Caco-2 (cell line): Measurements from ENCODE around the gene GPT2. TPM values are rescaled to one million over a fixed set of nuclear protein-coding genes. Genes with fewer than 3 reads are reported as not detected.

Experiments
- BruUV-seq: library from RNA; stranded (reverse); fragments of 400-500 nt; replicated peaks from 2 replicates; lab custom pipeline; 2021; lab: Mats Ljungman, UMichigan
- CTCF ChIA-PET: fragments of 300-600 bp; sonication (Branson Sonifier 250); formaldehyde crosslinking; loops from one replicate; lab custom pipeline; 2022; ENCODE audit warnings: antibody characterized with exemption; lab: Charles Lee
- POLR2A ChIA-PET: fragments of 300-600 bp; sonication (Branson Sonifier 250); formaldehyde crosslinking; loops from one replicate; lab custom pipeline; 2022; ENCODE audit warnings: antibody characterized with exemption; lab: Charles Lee
- DNase-seq, 2 experiments: peaks; one replicate each; pipeline versions ENCODE4 v3.0.0 to v3.0.0-alpha.2; 2020 to 2022
- H3K27me3 ChIP-seq: replicated peaks from 2 replicates; pipeline ENCODE4 v1.6.0; 2011; ENCODE audit warnings: low read length; ENCODE audit not compliant: control insufficient read depth, insufficient read depth
- H3K36me3 ChIP-seq: 2 replicates; pipeline ENCODE4 v1.5.1; 2011; ENCODE audit warnings: low read length; ENCODE audit not compliant: control insufficient read depth, insufficient read depth
- H3K4me1 ChIP-seq: fragments of 250-450 bp; sonication (Bioruptor Pico); 2 replicates; pipeline ENCODE4 v1.5.1; 2020; ENCODE audit warnings: mild to moderate bottlenecking
- H3K4me3 ChIP-seq: 2 replicates; pipeline ENCODE4 v1.5.1; 2011; ENCODE audit warnings: low read depth, mild to moderate bottlenecking, control low read depth, low read length
- H3K9me3 ChIP-seq: fragments of 250-450 bp; sonication (Bioruptor Pico); 2 replicates; pipeline ENCODE4 v1.5.1; 2020; ENCODE audit warnings: mild to moderate bottlenecking, moderate library complexity
- H3K27ac Mint-ChIP-seq: one replicate; pipeline ENCODE4 v1.8.0; 2022; ENCODE audit warnings: mixed read lengths; ENCODE audit not compliant: unreplicated experiment
- H3K27me3 Mint-ChIP-seq: one replicate; pipeline ENCODE4 v1.8.0; 2022; ENCODE audit warnings: mixed read lengths; ENCODE audit not compliant: insufficient read depth, unreplicated experiment
- H3K36me3 Mint-ChIP-seq: one replicate; pipeline ENCODE4 v1.8.0; 2022; ENCODE audit warnings: mild to moderate bottlenecking, mixed read lengths; ENCODE audit not compliant: insufficient read depth, unreplicated experiment
- H3K4me1 Mint-ChIP-seq: one replicate; pipeline ENCODE4 v1.8.0; 2022; ENCODE audit warnings: low read depth, mixed read lengths; ENCODE audit not compliant: unreplicated experiment
- H3K4me3 Mint-ChIP-seq: one replicate; pipeline ENCODE4 v1.8.0; 2022; ENCODE audit warnings: mild to moderate bottlenecking, moderate library complexity, mixed read lengths; ENCODE audit not compliant: unreplicated experiment
- H3K9me3 Mint-ChIP-seq: one replicate; pipeline ENCODE4 v1.8.0; 2022; ENCODE audit warnings: mixed read lengths; ENCODE audit not compliant: unreplicated experiment
- CTCF ChIP-seq, 2 experiments: fragments of 200-600 bp in 1 of 2; IDR thresholded peaks; 1 replicate in 1 of 2; 2 replicates in 1 of 2; pipeline versions ENCODE4 v1.5.1 to v1.8.0; 2011 to 2022; ENCODE audit warnings: antibody characterized with exemption in 1 of 2, control low read depth in 1 of 2, inconsistent platforms in 1 of 2, low read depth in 1 of 2, low read length in 1 of 2, mild to moderate bottlenecking in 1 of 2, moderate library complexity in 1 of 2; ENCODE audit not compliant: insufficient read depth in 1 of 2, severe bottlenecking in 1 of 2, unreplicated experiment in 1 of 2
- intact Hi-C: fragments of 100-400 bp; cut with micrococcal nuclease; formaldehyde crosslinking; loops from one replicate; pipeline ENCODE4 v1.10.0; 2022; ENCODE audit not compliant: unreplicated experiment
- total RNA-seq: library from RNA; stranded (reverse); gene quantifications from 2 replicates; pipeline ENCODE4 v1.2.3, GENCODE V29; 2022

The GPT2 gene
- total RNA-seq, 1 experiment from 2014 or later = 128 TPM

- H3K9me3 Mint-ChIP-seq = no peaks in the 10 kb centered on the region
- TF ChIP-seq CTCF (IDR thresholded peaks at IDR 0.05; ENCODE audit: insufficient read depth in 1 of 2, low read depth in 1 of 2, low read length in 1 of 2, severe bottlenecking in 1 of 2, unreplicated experiment in 1 of 2) = no peak
- DNase-seq = no peak
- ChIA-PET POLR2A (no interaction called here), CTCF (interaction anchor here (0.6 to 0.7 kb wide), 2 partner anchors 54 to 129 kb away, joined by 4 to 8 read pairs; no protein-coding TSS in a partner anchor)
- no peak overlapping the region for H3K4me3 ChIP-seq
- no peak overlapping the region for H3K4me3 Mint-ChIP-seq
- H3K9me3 ChIP-seq = no peaks in the 10 kb centered on the region
- H3K27ac Mint-ChIP-seq = no peak overlapping the region
- H3K4me1 ChIP-seq = peaks cover 28% of the 10 kb centered on the region
- peaks cover 18% of the 10 kb centered on the region for H3K4me1 Mint-ChIP-seq
- peaks cover 65% of the 10 kb centered on the region for H3K36me3 Mint-ChIP-seq
- peaks cover 3% of the 10 kb centered on the region; the same call in 1 of the 2 replicates for H3K36me3 ChIP-seq
- BruUV-seq = no TSS peak
- no peaks in the 10 kb centered on the region for H3K27me3 ChIP-seq
- intact Hi-C loops = loop anchor here (10.0 kb wide), 1 partner anchor 1495 kb away; the partner anchor contains the start of gene SIAH1
- H3K27me3 Mint-ChIP-seq = no peaks in the 10 kb centered on the region
Measured at GRCh38 chr16:46889245-46889941, 5.2 kb downstream of the GPT2 start.

- TF ChIP-seq CTCF (IDR thresholded peaks at IDR 0.05; ENCODE audit: insufficient read depth in 1 of 2, low read depth in 1 of 2, low read length in 1 of 2, severe bottlenecking in 1 of 2, unreplicated experiment in 1 of 2) = no peak
- no peak for DNase-seq
- H3K36me3 Mint-ChIP-seq = peaks cover 68% of the 10 kb centered on the region
- H3K27ac Mint-ChIP-seq = no peak overlapping the region
- H3K27me3 Mint-ChIP-seq = no peaks in the 10 kb centered on the region
- intact Hi-C loops = loop anchor here (10.0 kb wide), 1 partner anchor 1495 kb away; the partner anchor contains the start of gene SIAH1
- H3K9me3 Mint-ChIP-seq = no peaks in the 10 kb centered on the region
- ChIA-PET POLR2A (no interaction called here), CTCF (no interaction called here)
- H3K4me3 Mint-ChIP-seq = no peak overlapping the region
- peaks cover 29% of the 10 kb centered on the region for H3K4me1 ChIP-seq
- no peaks in the 10 kb centered on the region for H3K9me3 ChIP-seq
- no peaks in the 10 kb centered on the region for H3K27me3 ChIP-seq
- H3K36me3 ChIP-seq = peaks cover 3% of the 10 kb centered on the region; the same call in 1 of the 2 replicates
- no peak overlapping the region for H3K4me3 ChIP-seq
- peaks cover 18% of the 10 kb centered on the region for H3K4me1 Mint-ChIP-seq
- no TSS peak for BruUV-seq
Measured at GRCh38 chr16:46889942-46890300, 5.8 kb downstream of the GPT2 start.

- no peak overlapping the region for H3K4me3 Mint-ChIP-seq
- no peaks in the 10 kb centered on the region for H3K27me3 ChIP-seq
- H3K27me3 Mint-ChIP-seq = no peaks in the 10 kb centered on the region
- peaks cover 31% of the 10 kb centered on the region for H3K4me1 ChIP-seq
- H3K4me1 Mint-ChIP-seq = peaks cover 17% of the 10 kb centered on the region
- peaks cover 69% of the 10 kb centered on the region for H3K36me3 Mint-ChIP-seq
- intact Hi-C loops = no loop called here
- ChIA-PET POLR2A (no interaction called here), CTCF (interaction anchor here (0.9 kb wide), 1 partner anchor 38 kb away, joined by 3 read pairs; no protein-coding TSS in a partner anchor)
- H3K9me3 ChIP-seq = no peaks in the 10 kb centered on the region
- BruUV-seq = no TSS peak
- H3K9me3 Mint-ChIP-seq = no peaks in the 10 kb centered on the region
- peaks cover 3% of the 10 kb centered on the region; the same call in 1 of the 2 replicates for H3K36me3 ChIP-seq
- H3K27ac Mint-ChIP-seq = no peak overlapping the region
- no peak overlapping the region for H3K4me3 ChIP-seq
- no peak for DNase-seq
- no peak for TF ChIP-seq CTCF (IDR thresholded peaks at IDR 0.05; ENCODE audit: insufficient read depth in 1 of 2, low read depth in 1 of 2, low read length in 1 of 2, severe bottlenecking in 1 of 2, unreplicated experiment in 1 of 2)
Measured at GRCh38 chr16:46891910-46892309, 7.7 kb downstream of the GPT2 start.
